GM13977 (cell line): Measurements from ENCODE around the gene LGR4.

Experiments
- DNase-seq: peaks from one replicate; pipeline ENCODE4 v3.0.0; 2012; ENCODE audit warnings: low spot score
- CTCF ChIP-seq: IDR thresholded peaks from 2 replicates; pipeline ENCODE4 v1.5.1; 2012; ENCODE audit warnings: mild to moderate bottlenecking, control low read depth; ENCODE audit not compliant: insufficient read depth; ENCODE audit errors: extremely low read depth, missing control alignments
- in situ Hi-C: fragments of 300-500 bp; cut with MboI; formaldehyde crosslinking; loops from one replicate; pipeline ENCODE4 v1.12.0; 2022; ENCODE audit warnings: low sequenced_read_pairs, low pct_unique_long_range_greater_than_20kb, mixed read lengths, inconsistent platforms; ENCODE audit not compliant: unreplicated experiment

Gene LGR4

GRCh38 chr11:27385245-27385644 is 87.3 kb downstream of the LGR4 start:
- in situ Hi-C loops, result no loop called here
- DNase-seq, result no peak

GRCh38 chr11:27384227-27384626 is 88.4 kb downstream of the LGR4 start:
- no peak for DNase-seq
- no peak for TF ChIP-seq CTCF
- in situ Hi-C loops, result no loop called here

More at GRCh38 chr11:27385245-27385644, 87.3 kb downstream of the LGR4 start:
- TF ChIP-seq CTCF, result no peak

GRCh38 chr11:27383645-27384044 is 88.9 kb downstream of the LGR4 start:
- in situ Hi-C loops, result no loop called here

GRCh38 chr11:27381238-27381666 is 91.3 kb downstream of the LGR4 start:
- DNase-seq, result no peak
- TF ChIP-seq CTCF, result no peak
- in situ Hi-C loops, result no loop called here

More at GRCh38 chr11:27383645-27384044, 88.9 kb downstream of the LGR4 start:
- no peak for TF ChIP-seq CTCF
- no peak for DNase-seq

- in situ Hi-C loops, result no loop called here
Measured at GRCh38 chr11:27380771-27381170, 91.8 kb downstream of the LGR4 start.

GRCh38 chr11:27379449-27379848 is 93.1 kb downstream of the LGR4 start:
- no peak for DNase-seq
- in situ Hi-C loops, result no loop called here
- no peak for TF ChIP-seq CTCF

More at GRCh38 chr11:27380771-27381170, 91.8 kb downstream of the LGR4 start:
- TF ChIP-seq CTCF, result no peak
- DNase-seq, result no peak

- DNase-seq, result no peak
- no peak for TF ChIP-seq CTCF
- in situ Hi-C loops, result no loop called here
Measured at GRCh38 chr11:27375370-27375769, 97.2 kb downstream of the LGR4 start.
